Endothelial cell of umbilical vein (primary cell): Measurements from ENCODE around the gene EEF1AKMT4.

Experiments used
- EZH2 ChIP-seq: IDR thresholded peaks from 2 replicates; pipeline ENCODE4 v1.6.1; 2012; ENCODE audit warnings: borderline replicate concordance, low read depth, mild to moderate bottlenecking, moderate library complexity, low read length, inconsistent platforms; ENCODE audit not compliant: severe bottlenecking
- FOS ChIP-seq: IDR thresholded peaks from 2 replicates; pipeline ENCODE4 v1.6.1; 2011; ENCODE audit warnings: mild to moderate bottlenecking, low read length, moderate library complexity, borderline replicate concordance; ENCODE audit not compliant: insufficient read depth
- GATA2 ChIP-seq: IDR thresholded peaks from 2 replicates; pipeline ENCODE4 v1.7.0; 2011; ENCODE audit warnings: low read depth, mild to moderate bottlenecking, moderate library complexity, mixed read lengths, low read length; ENCODE audit not compliant: insufficient read length, insufficient read depth
- JUN ChIP-seq: IDR thresholded peaks from 2 replicates; pipeline ENCODE4 v1.6.1; 2011; ENCODE audit warnings: borderline replicate concordance, low read depth; ENCODE audit not compliant: insufficient read length, insufficient read depth
- MYC ChIP-seq: IDR thresholded peaks from one replicate; pipeline ENCODE4 v1.6.1; 2011; ENCODE audit warnings: mild to moderate bottlenecking, low read depth, low read length
- POLR2A ChIP-seq: IDR thresholded peaks from 2 replicates; pipeline ENCODE4 v1.6.1; 2012; ENCODE audit warnings: low read depth, mild to moderate bottlenecking, control low read depth, low read length
- POLR2AphosphoS5 ChIP-seq: IDR thresholded peaks from 2 replicates; pipeline ENCODE4 v1.6.1; 2012; ENCODE audit warnings: low read depth, mild to moderate bottlenecking, control low read depth, low read length, moderate library complexity; ENCODE audit not compliant: insufficient read depth
- TF ChIP-seq, protein P1 (sequence below), 2 donors: IDR thresholded peaks; 1 replicate in 1 of 2; 2 replicates in 1 of 2; pipeline ENCODE4 v1.5.1; 2011; ENCODE audit warnings: low read length in 2 of 2, mild to moderate bottlenecking in 2 of 2, moderate library complexity in 2 of 2, control low read depth in 1 of 2, inconsistent platforms in 1 of 2, low read depth in 1 of 2; ENCODE audit not compliant: insufficient read depth in 1 of 2; ENCODE audit errors: extremely low read depth in 1 of 2
- TF ChIP-seq, protein P2 (sequence below): IDR thresholded peaks from 2 replicates; pipeline ENCODE4 v1.6.1; 2011; ENCODE audit not compliant: insufficient read depth, insufficient read length

- TF ChIP-seq FOS (no peak), POLR2A (no peak), JUN (no peak), MYC (no peak), POLR2AphosphoS5 (no peak), EZH2 (no peak), GATA2 (no peak)
- TF ChIP-seq, protein P1, sequence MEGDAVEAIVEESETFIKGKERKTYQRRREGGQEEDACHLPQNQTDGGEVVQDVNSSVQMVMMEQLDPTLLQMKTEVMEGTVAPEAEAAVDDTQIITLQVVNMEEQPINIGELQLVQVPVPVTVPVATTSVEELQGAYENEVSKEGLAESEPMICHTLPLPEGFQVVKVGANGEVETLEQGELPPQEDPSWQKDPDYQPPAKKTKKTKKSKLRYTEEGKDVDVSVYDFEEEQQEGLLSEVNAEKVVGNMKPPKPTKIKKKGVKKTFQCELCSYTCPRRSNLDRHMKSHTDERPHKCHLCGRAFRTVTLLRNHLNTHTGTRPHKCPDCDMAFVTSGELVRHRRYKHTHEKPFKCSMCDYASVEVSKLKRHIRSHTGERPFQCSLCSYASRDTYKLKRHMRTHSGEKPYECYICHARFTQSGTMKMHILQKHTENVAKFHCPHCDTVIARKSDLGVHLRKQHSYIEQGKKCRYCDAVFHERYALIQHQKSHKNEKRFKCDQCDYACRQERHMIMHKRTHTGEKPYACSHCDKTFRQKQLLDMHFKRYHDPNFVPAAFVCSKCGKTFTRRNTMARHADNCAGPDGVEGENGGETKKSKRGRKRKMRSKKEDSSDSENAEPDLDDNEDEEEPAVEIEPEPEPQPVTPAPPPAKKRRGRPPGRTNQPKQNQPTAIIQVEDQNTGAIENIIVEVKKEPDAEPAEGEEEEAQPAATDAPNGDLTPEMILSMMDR (IDR thresholded peaks at IDR 0.05; ENCODE audit: extremely low read depth in 1 of 2, insufficient read depth in 1 of 2, low read depth in 1 of 2, low read length in 2 of 2): no peak
- TF ChIP-seq, protein P2, sequence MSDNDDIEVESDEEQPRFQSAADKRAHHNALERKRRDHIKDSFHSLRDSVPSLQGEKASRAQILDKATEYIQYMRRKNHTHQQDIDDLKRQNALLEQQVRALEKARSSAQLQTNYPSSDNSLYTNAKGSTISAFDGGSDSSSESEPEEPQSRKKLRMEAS: no peak
These were observed 38.2 kb upstream of the EEF1AKMT4 start for GRCh38 chr3:184211297-184211696.
